SK-N-SH (cell line): ENCODE results near the gene PARP11. TPM values are rescaled to one million over a fixed set of nuclear protein-coding genes. Genes with fewer than 3 reads are reported as not detected.

Source experiments
- CTCF ChIA-PET: fragments of 300-600, 350-600 bp; formaldehyde crosslinking; extraction: SDS; loops from one replicate; lab custom pipeline; 2021; lab: Yijun Ruan, JAX
- POLR2A ChIA-PET: fragments of 350-600 bp; sonication (Branson Sonifier 250); formaldehyde crosslinking; extraction: SDS; loops from one replicate; lab custom pipeline; 2020; ENCODE audit warnings: antibody characterized with exemption, inconsistent platforms; lab: Yijun Ruan, JAX
- DNase-seq: peaks from one replicate; pipeline ENCODE4 v3.0.0; 2012
- H2AFZ ChIP-seq: fragments of 200-600 bp; sonication (generic); 2 replicates; pipeline ENCODE4 v1.8.1; 2016; ENCODE audit warnings: antibody characterized with exemption, mild to moderate bottlenecking, low read depth
- H3F3A ChIP-seq: fragments of 200-600 bp; sonication (generic); replicated peaks from 2 replicates; pipeline ENCODE3; 2016; ENCODE audit warnings: antibody characterized with exemption, mild to moderate bottlenecking; ENCODE audit not compliant: insufficient read depth
- H3K27ac ChIP-seq, 2 experiments: fragments of 200-500 bp in 1 of 2; fragments of 200-600 bp in 1 of 2; sonication (Bioruptor generic) in 1 of 2; sonication (generic), shearing (Covaris generic) in 1 of 2; 2 replicates each; pipeline versions ENCODE4 v1.5.1 to v1.6.1; 2014 to 2016; ENCODE audit warnings: low read depth in 2 of 2, inconsistent platforms in 1 of 2, low read length in 1 of 2, mild to moderate bottlenecking in 1 of 2, mixed read lengths in 1 of 2
- H3K27me3 ChIP-seq: fragments of 200-600 bp; sonication (generic), shearing (Covaris generic); 2 replicates; pipeline ENCODE4 v1.6.1; 2016; ENCODE audit warnings: mixed run types; ENCODE audit not compliant: insufficient read depth
- H3K36me3 ChIP-seq, 2 experiments: fragments of 200-500 bp in 1 of 2; fragments of 200-600 bp in 1 of 2; sonication (Bioruptor generic) in 1 of 2; sonication (generic) in 1 of 2; replicated peaks in 1 of 2; 2 replicates each; pipeline versions ENCODE3 to v1.5.1; 2014 to 2016; ENCODE audit warnings: low read length in 1 of 2, mild to moderate bottlenecking in 1 of 2; ENCODE audit not compliant: insufficient read depth in 2 of 2, control insufficient read depth in 1 of 2
- H3K4me1 ChIP-seq, 2 experiments: fragments of 200-500 bp in 1 of 2; fragments of 200-600 bp in 1 of 2; sonication (Bioruptor generic) in 1 of 2; sonication (generic), shearing (Covaris generic) in 1 of 2; 2 replicates each; pipeline versions ENCODE4 v1.5.1 to v1.6.1; 2014 to 2016; ENCODE audit warnings: low read depth in 1 of 2, low read length in 1 of 2, mixed run types in 1 of 2; ENCODE audit not compliant: insufficient read depth in 2 of 2, control insufficient read depth in 1 of 2
- H3K4me2 ChIP-seq: fragments of 200-600 bp; sonication (generic), shearing (Covaris generic); 2 replicates; pipeline ENCODE4 v1.6.1; 2017; ENCODE audit warnings: mixed run types
- H3K4me3 ChIP-seq, 2 experiments: fragments of 200-500 bp in 1 of 2; fragments of 200-600 bp in 1 of 2; sonication (Bioruptor generic) in 1 of 2; sonication (generic), shearing (Covaris generic) in 1 of 2; 2 replicates each; pipeline versions ENCODE4 v1.5.1 to v1.8.1; 2014 to 2016; ENCODE audit warnings: low read depth in 2 of 2, inconsistent platforms in 1 of 2, low read length in 1 of 2, mild to moderate bottlenecking in 1 of 2, mixed read lengths in 1 of 2, moderate library complexity in 1 of 2
- H3K79me2 ChIP-seq: fragments of 200-600 bp; sonication (generic); 2 replicates; pipeline ENCODE4 v1.8.1; 2017; ENCODE audit warnings: mild to moderate bottlenecking; ENCODE audit not compliant: insufficient read depth
- H3K9ac ChIP-seq: fragments of 200-600 bp; sonication (generic); 2 replicates; pipeline ENCODE4 v1.6.1; 2017; ENCODE audit warnings: mixed run types
- H3K9me2 ChIP-seq: fragments of 200-600 bp; sonication (generic); 2 replicates; pipeline ENCODE4 v1.6.1; 2017; ENCODE audit warnings: mixed run types
- H3K9me3 ChIP-seq: fragments of 200-600 bp; sonication (generic); 2 replicates; pipeline ENCODE4 v1.6.1; 2017; ENCODE audit warnings: mixed run types, mild to moderate bottlenecking, moderate library complexity
- H4K20me1 ChIP-seq: fragments of 200-600 bp; sonication (generic); 2 replicates; pipeline ENCODE4 v1.6.1; 2017; ENCODE audit warnings: mild to moderate bottlenecking, mixed run types; ENCODE audit not compliant: insufficient read depth
- CHD2 ChIP-seq: fragments of 150-350 bp; IDR thresholded peaks from 2 replicates; pipeline ENCODE4 v1.6.1; 2018; ENCODE audit warnings: low read length; ENCODE audit not compliant: partially characterized antibody
- EP300 ChIP-seq, 2 experiments: IDR thresholded peaks; 2 replicates each; pipeline versions ENCODE4 v1.4.0 to v1.6.1; 2012; ENCODE audit warnings: borderline replicate concordance in 1 of 2, low read depth in 1 of 2, low read length in 1 of 2
- FOXJ3 ChIP-seq: sonication (generic); formaldehyde crosslinking; IDR thresholded peaks from 2 replicates; pipeline ENCODE4 v1.5.1; 2020; ENCODE audit warnings: mild to moderate bottlenecking, missing genetic modification reagents
- FOXM1 ChIP-seq: IDR thresholded peaks from 2 replicates; pipeline ENCODE4 v1.4.0; 2012; ENCODE audit warnings: low read depth, mild to moderate bottlenecking
- JUND ChIP-seq: IDR thresholded peaks from 2 replicates; pipeline ENCODE4 v1.4.0; 2012
- MEF2A ChIP-seq: IDR thresholded peaks from 2 replicates; pipeline ENCODE4 v1.4.0; 2012; ENCODE audit warnings: low read depth, borderline replicate concordance
- MXI1 ChIP-seq: IDR thresholded peaks from 2 replicates; pipeline ENCODE4 v1.6.1; 2012; ENCODE audit warnings: mild to moderate bottlenecking, low read depth, low read length, improper control_type of control experiment
- NFIC ChIP-seq: IDR thresholded peaks from 2 replicates; pipeline ENCODE4 v1.4.0; 2012; ENCODE audit warnings: borderline replicate concordance
- NRF1 ChIP-seq: IDR thresholded peaks from 2 replicates; pipeline ENCODE4 v1.6.1; 2012; ENCODE audit warnings: low read depth, mild to moderate bottlenecking, low read length
- RAD21 ChIP-seq: IDR thresholded peaks from 2 replicates; pipeline ENCODE4 v1.6.1; 2012; ENCODE audit warnings: mild to moderate bottlenecking, low read length
- RCOR1 ChIP-seq: fragments of 150-350 bp; IDR thresholded peaks from 2 replicates; pipeline ENCODE4 v1.6.1; 2017; ENCODE audit warnings: antibody characterized with exemption, low read length
- RFX5 ChIP-seq: IDR thresholded peaks from 2 replicates; pipeline ENCODE4 v1.6.1; 2012; ENCODE audit warnings: mild to moderate bottlenecking, improper control_type of control experiment, low read length
- RXRA ChIP-seq: IDR thresholded peaks from 2 replicates; pipeline ENCODE4 v1.4.0; 2012; ENCODE audit warnings: low read depth, mild to moderate bottlenecking, borderline replicate concordance
- SIN3A ChIP-seq: IDR thresholded peaks from 2 replicates; pipeline ENCODE4 v1.6.1; 2012; ENCODE audit warnings: low read depth, mild to moderate bottlenecking, low read length, moderate library complexity, borderline replicate concordance
- SMC3 ChIP-seq: IDR thresholded peaks from 2 replicates; pipeline ENCODE4 v1.6.1; 2012; ENCODE audit warnings: low read depth, low read length, improper control_type of control experiment
- TCF12 ChIP-seq: IDR thresholded peaks from 2 replicates; pipeline ENCODE4 v1.4.0; 2012
- YY1 ChIP-seq: IDR thresholded peaks from 2 replicates; pipeline ENCODE4 v1.4.0; 2012; ENCODE audit warnings: low read depth, mild to moderate bottlenecking
- WGBS: methylation state at CpG from one replicate; pipeline ENCODE4 v1.1.6; 2017; ENCODE audit warnings: low lambda C conversion rate; 5-methylcytosine and 5-hydroxymethylcytosine counted together
- polyA plus RNA-seq, 3 experiments: library from polyadenylated mRNA; depleted of rRNA; stranded (reverse); fragments of >200 nt; gene quantifications; 2 replicates each; pipeline ENCODE4 v1.2.3, GENCODE V29; 2012
- TF ChIP-seq, protein P1 (sequence below): IDR thresholded peaks from 2 replicates; pipeline ENCODE4 v1.4.0; 2012; ENCODE audit warnings: low read depth
- TF ChIP-seq, protein P2 (sequence below): IDR thresholded peaks from 2 replicates; pipeline ENCODE4; 2012
- TF ChIP-seq, protein P3 (sequence below): IDR thresholded peaks from 2 replicates; pipeline ENCODE4 v1.4.0; 2012; ENCODE audit warnings: low read depth, borderline replicate concordance

The PARP11 gene
- polyA plus RNA-seq, 1 of the 3 experiments (the other 2 are of a cell fraction), result 1.8 TPM

DNA sequence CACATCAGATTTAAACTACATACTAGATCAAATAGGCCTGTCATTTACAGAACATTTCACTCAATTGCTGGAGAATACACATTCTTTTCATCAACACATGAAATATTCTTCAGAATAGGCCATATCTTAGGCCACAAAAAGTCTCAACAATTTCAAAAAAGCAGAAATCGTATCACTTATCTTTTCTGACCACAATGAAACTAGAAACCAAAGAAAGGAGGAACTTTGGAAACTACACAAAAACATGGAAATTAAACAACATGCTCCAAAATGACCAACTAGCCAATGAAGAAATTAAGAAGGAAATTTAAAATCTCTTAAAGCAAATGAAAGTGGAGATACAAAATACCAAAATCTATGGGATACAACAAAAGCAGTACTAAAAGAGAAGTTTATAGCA, 35.1 kb downstream of the PARP11 start:
- ChIA-PET CTCF (no interaction called here), POLR2A (no interaction called here)
- WGBS, result 67% methylated on average over 1 of the region's 1 CpG
- Histone ChIP-seq H4K20me1 (no peaks in the 10 kb centered on the region), H2AFZ (no peak overlapping the region), H3K79me2 (no peaks in the 10 kb centered on the region), H3K4me3 (no peak overlapping the region), H3K4me1 (no peaks in the 10 kb centered on the region), H3K9me2 (no peaks in the 10 kb centered on the region), H3K27me3 (no peaks in the 10 kb centered on the region), H3F3A (no peaks in the 10 kb centered on the region), H3K27ac (no peak overlapping the region), H3K4me2 (no peak overlapping the region), H3K9ac (no peak overlapping the region), H3K36me3 (no peaks in the 10 kb centered on the region), H3K9me3 (no peaks in the 10 kb centered on the region)
- no peak for TF ChIP-seq SIN3A
- TF ChIP-seq RFX5, result no peak
- no peak for TF ChIP-seq EP300 (IDR thresholded peaks at IDR 0.05; ENCODE audit: borderline replicate concordance in 1 of 2, low read depth in 1 of 2, low read length in 1 of 2)
- no peak for TF ChIP-seq RXRA
- no peak for TF ChIP-seq YY1
- TF ChIP-seq CHD2, result no peak
- TF ChIP-seq, protein P1, sequence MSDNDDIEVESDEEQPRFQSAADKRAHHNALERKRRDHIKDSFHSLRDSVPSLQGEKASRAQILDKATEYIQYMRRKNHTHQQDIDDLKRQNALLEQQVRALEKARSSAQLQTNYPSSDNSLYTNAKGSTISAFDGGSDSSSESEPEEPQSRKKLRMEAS, result no peak
- TF ChIP-seq MXI1, result no peak
- TF ChIP-seq FOXM1, result no peak
- TF ChIP-seq JUND, result no peak
- no peak for TF ChIP-seq RCOR1
- TF ChIP-seq FOXJ3, result no peak
- TF ChIP-seq MEF2A, result no peak
- TF ChIP-seq SMC3, result no peak
- TF ChIP-seq, protein P2, sequence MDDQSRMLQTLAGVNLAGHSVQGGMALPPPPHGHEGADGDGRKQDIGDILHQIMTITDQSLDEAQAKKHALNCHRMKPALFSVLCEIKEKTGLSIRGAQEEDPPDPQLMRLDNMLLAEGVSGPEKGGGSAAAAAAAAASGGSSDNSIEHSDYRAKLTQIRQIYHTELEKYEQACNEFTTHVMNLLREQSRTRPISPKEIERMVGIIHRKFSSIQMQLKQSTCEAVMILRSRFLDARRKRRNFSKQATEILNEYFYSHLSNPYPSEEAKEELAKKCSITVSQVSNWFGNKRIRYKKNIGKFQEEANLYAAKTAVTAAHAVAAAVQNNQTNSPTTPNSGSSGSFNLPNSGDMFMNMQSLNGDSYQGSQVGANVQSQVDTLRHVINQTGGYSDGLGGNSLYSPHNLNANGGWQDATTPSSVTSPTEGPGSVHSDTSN, result no peak
- no peak for TF ChIP-seq NFIC
- TF ChIP-seq RAD21, result no peak
- TF ChIP-seq, protein P3, sequence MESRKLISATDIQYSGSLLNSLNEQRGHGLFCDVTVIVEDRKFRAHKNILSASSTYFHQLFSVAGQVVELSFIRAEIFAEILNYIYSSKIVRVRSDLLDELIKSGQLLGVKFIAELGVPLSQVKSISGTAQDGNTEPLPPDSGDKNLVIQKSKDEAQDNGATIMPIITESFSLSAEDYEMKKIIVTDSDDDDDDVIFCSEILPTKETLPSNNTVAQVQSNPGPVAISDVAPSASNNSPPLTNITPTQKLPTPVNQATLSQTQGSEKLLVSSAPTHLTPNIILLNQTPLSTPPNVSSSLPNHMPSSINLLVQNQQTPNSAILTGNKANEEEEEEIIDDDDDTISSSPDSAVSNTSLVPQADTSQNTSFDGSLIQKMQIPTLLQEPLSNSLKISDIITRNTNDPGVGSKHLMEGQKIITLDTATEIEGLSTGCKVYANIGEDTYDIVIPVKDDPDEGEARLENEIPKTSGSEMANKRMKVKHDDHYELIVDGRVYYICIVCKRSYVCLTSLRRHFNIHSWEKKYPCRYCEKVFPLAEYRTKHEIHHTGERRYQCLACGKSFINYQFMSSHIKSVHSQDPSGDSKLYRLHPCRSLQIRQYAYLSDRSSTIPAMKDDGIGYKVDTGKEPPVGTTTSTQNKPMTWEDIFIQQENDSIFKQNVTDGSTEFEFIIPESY, result no peak
- DNase-seq, result no peak

DNA sequence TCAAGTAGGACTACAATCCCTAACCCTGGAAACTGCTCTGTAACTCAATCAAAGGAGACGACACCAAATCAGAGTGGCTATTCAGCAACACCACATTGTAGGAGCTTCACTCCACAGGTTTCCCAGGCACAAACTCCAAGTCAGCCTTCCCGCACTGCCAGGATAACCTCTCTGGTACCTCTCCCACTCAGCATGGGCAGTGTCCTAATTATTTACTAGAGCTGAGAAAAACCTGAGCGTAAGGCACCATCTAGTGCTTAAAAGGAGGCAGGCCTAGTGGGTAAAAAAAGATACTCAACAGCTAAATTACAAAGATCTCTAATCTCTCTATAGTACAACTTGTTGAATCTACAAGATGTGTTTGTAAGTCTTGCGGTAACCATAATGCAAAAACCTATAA, 36.1 kb downstream of the PARP11 start:
- no peaks in the 10 kb centered on the region for H3K9me3 ChIP-seq
- no peaks in the 10 kb centered on the region for H3K4me1 ChIP-seq
- TF ChIP-seq TCF12, result no peak
- no peak for TF ChIP-seq NRF1
- WGBS, result 85% methylated on average over 4 of the region's 4 CpGs
- H3K9me2 ChIP-seq, result no peaks in the 10 kb centered on the region
- ChIA-PET POLR2A (no interaction called here), CTCF (interaction anchor here (0.6 kb wide), 1 partner anchor 49 kb away, joined by 3 read pairs; no protein-coding TSS in a partner anchor)
- DNase-seq, result no peak
- no peaks in the 10 kb centered on the region for H4K20me1 ChIP-seq
- no peak overlapping the region for H2AFZ ChIP-seq
- H3K27ac ChIP-seq, result no peak overlapping the region
- no peak overlapping the region for H3K9ac ChIP-seq
- H3K27me3 ChIP-seq, result no peaks in the 10 kb centered on the region
- H3K4me3 ChIP-seq, result no peak overlapping the region
- no peaks in the 10 kb centered on the region for H3K79me2 ChIP-seq
- H3K36me3 ChIP-seq, result no peaks in the 10 kb centered on the region
- no peak overlapping the region for H3K4me2 ChIP-seq
- H3F3A ChIP-seq, result no peaks in the 10 kb centered on the region
